Stimulated activated CD4-positive, alpha-beta T cell treated with anti-CD3 and anti-CD28 coated beads, TNF-alpha, amount 100 ng/mL, for 1 hour (primary cell): ENCODE data around the gene CT45A5.
"Not testable (repeated sequence)": the region's sequence is repeated elsewhere in the genome, so short reads cannot be mapped to it uniquely, and the experiment has no call there.

Source experiments
- DNase-seq, 3 donors: peaks; one replicate each; pipeline ENCODE4 v3.0.0-alpha.2; 2020; ENCODE audit warnings: low read depth in 3 of 3, low spot score in 1 of 3

CT45A5 gene, protein sequence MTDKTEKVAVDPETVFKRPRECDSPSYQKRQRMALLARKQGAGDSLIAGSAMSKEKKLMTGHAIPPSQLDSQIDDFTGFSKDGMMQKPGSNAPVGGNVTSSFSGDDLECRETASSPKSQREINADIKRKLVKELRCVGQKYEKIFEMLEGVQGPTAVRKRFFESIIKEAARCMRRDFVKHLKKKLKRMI

DNA sequence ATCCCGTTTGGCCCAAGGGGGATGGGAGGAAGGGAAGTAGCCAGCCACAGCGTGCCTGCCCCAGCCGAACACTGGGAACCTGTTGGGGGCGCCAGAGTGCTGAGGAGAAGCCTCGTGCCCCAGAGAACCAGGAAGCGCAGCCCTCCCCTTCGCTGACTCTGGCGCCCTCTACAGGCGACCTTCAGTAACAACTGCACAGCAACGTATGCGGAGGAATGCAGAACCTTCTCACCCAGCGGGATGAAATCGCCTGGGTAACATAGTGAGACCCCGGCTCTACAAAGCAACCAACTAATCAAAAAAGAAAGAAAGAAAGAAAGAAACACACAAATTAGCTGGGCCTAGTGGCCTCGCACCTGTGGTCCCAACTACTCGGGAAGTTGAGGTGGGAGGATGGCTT is at the start of gene CT45A5:
Gene CT45A5 (minus strand): TSS at position 101 of the 400 bp plus-strand sequence. CDS start 3,774 bp downstream, outside the sequence.
- not testable (repeated sequence) for DNase-seq

- not testable (repeated sequence) for DNase-seq
These were observed 34.6 kb upstream of the CT45A5 start, which contains the start of gene CT45A2 for GRCh38 chrX:135819912-135820311. Gene CT45A2, minus strand, starts transcription at chrX:135820012. Its CDS starts 3,747 bp downstream, at chrX:135816265.

GRCh38 chrX:135802687-135803086 is 17.4 kb upstream of the CT45A5 start, which contains the start of gene CT45A6:
Gene CT45A6, minus strand, starts transcription at chrX:135802787. Its CDS starts 3,794 bp downstream, at chrX:135798993.
- DNase-seq, result not testable (repeated sequence)

DNA sequence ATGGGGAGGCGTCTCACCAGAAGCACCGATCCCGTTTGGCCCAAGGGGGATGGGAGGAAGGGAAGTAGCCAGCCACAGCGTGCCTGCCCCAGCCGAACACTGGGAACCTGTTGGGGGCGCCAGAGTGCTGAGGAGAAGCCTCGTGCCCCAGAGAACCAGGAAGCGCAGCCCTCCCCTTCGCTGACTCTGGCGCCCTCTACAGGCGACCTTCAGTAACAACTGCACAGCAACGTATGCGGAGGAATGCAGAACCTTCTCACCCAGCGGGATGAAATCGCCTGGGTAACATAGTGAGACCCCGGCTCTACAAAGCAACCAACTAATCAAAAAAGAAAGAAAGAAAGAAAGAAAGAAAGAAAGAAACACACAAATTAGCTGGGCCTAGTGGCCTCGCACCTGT is 17.2 kb downstream of the CT45A5 start, which contains the start of gene CT45A3:
Gene CT45A3 (minus strand): TSS at position 101 of the 400 bp plus-strand sequence. CDS start 3,747 bp downstream, outside the sequence.
- not testable (repeated sequence) for DNase-seq

DNA sequence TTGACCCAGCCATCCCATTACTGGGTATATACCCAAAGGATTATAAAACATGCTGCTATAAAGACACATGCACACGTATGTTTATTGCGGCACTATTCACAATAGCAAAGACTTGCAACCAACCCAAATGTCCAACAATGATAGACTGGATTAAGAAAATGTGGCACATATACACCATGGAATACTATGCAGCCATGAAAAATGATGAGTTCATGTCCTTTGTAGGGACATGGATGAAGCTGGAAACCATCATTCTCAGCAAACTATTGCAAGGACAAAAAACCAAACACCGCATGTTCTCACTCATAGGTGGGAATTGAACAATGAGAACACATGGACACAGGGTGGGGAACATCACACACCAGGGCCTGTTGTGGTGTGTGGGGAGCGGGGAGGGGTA is 40.6 kb downstream of the CT45A5 start:
- not testable (repeated sequence) for DNase-seq

DNA sequence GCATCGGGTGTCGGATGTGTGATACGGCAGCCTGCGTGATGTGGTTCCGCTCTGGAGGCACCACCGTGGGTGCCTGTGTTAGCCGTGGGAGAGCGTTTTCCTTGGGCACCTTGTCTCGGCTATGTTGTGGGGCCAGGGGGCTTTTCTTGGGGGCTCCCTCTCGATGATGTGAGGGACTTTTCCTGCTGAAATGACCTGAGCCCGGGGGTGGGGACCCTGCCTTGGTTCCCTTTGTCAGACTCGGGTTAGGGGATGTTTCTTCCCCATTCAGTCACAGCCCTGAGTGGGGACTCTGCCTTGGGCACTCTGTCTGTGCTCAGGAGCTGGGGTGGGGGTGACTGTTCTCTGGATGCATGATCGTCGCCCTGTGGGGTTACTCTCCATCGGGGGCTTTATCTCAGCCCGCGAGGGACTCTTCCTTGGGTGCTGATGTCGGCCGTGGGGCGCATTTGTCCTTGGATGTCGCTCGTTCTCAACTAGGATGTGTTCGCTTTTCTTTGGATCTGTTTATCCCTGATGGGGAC is 44.0 kb downstream of the CT45A5 start:
- DNase-seq, result no peak

- DNase-seq, result peak in 1 of 3 donors; percentile 28
These were observed 44.6 kb downstream of the CT45A5 start for GRCh38 chrX:135740681-135741149.

- DNase-seq, result no peak
These were observed 47.8 kb downstream of the CT45A5 start for GRCh38 chrX:135737366-135738071.

GRCh38 chrX:135734666-135735065 is 50.6 kb downstream of the CT45A5 start:
- DNase-seq, result not testable (repeated sequence)
